Measurements from ENCODE around the gene LBR. TPM values are rescaled to one million over a fixed set of nuclear protein-coding genes. Genes with fewer than 3 reads are reported as not detected.

The LBR gene
- total and polyA plus RNA-seq, 11 donors: 4.3 to 37.8 (median 8.2) TPM

GRCh38 chr1:225415307-225415706, 12.5 kb downstream of the LBR start:
- TF ChIP-seq POLR2A (IDR thresholded peaks at IDR 0.05) (no peak), CTCF (IDR thresholded peaks at IDR 0.05) (no peak)
- H3K4me3 ChIP-seq: no peak overlapping the region
- no peaks in the 10 kb centered on the region for H3K27me3 ChIP-seq
- intact Hi-C loops (cut with DNase I): no loop called here
- ATAC-seq: no peak
- DNase-seq: no peak
- peaks cover 0 to 99% (median 94%) of the 10 kb centered on the region in 9 donors for H3K36me3 ChIP-seq
- no peaks in the 10 kb centered on the region for H3K4me1 ChIP-seq
- 96 to 99% (median 98%) methylated on average over 4 of the region's 4 CpGs for WGBS, 4 donors
- H3K9me3 ChIP-seq: no peaks in the 10 kb centered on the region
- H3K27ac ChIP-seq: no peak overlapping the region

- H3K4me3 ChIP-seq: no peak overlapping the region
- H3K9me3 ChIP-seq: no peaks in the 10 kb centered on the region
- no peak for ATAC-seq
- TF ChIP-seq POLR2A (IDR thresholded peaks at IDR 0.05) (no peak), CTCF (IDR thresholded peaks at IDR 0.05) (no peak)
- no peaks in the 10 kb centered on the region for H3K4me1 ChIP-seq
- no peak overlapping the region for H3K27ac ChIP-seq
- 90 to 93% (median 92%) methylated on average over 5 of the region's 5 CpGs for WGBS, 4 donors
- no peak for DNase-seq
- intact Hi-C loops (cut with DNase I): no loop called here
- H3K36me3 ChIP-seq: peaks cover 0 to 100% (median 97%) of the 10 kb centered on the region in 9 donors
- no peaks in the 10 kb centered on the region for H3K27me3 ChIP-seq
These were observed 14.0 kb downstream of the LBR start for GRCh38 chr1:225413708-225414375.

GRCh38 chr1:225412803-225413351, 15.0 kb downstream of the LBR start:
- 87 to 92% (median 91%) methylated on average over 10 of the region's 10 CpGs for WGBS, 4 donors
- ATAC-seq (no peak), DNase-seq (no peak)
- intact Hi-C loops (cut with DNase I): no loop called here
- H3K4me1 ChIP-seq: no peaks in the 10 kb centered on the region
- H3K9me3 ChIP-seq: no peaks in the 10 kb centered on the region
- H3K36me3 ChIP-seq: peaks cover 0 to 100% (median 87%) of the 10 kb centered on the region in 9 donors
- no peaks in the 10 kb centered on the region for H3K27me3 ChIP-seq
- no peak overlapping the region for H3K27ac ChIP-seq
- H3K4me3 ChIP-seq: no peak overlapping the region
- TF ChIP-seq POLR2A (IDR thresholded peaks at IDR 0.05): no peak
- TF ChIP-seq CTCF (IDR thresholded peaks at IDR 0.05): no peak

- H3K4me3 ChIP-seq: no peak overlapping the region
- peaks cover 0 to 100% (median 87%) of the 10 kb centered on the region in 9 donors for H3K36me3 ChIP-seq
- ATAC-seq (no peak), DNase-seq (no peak)
- H3K27ac ChIP-seq: no peak overlapping the region
- intact Hi-C loops (cut with DNase I): no loop called here
- WGBS, 4 donors: 89 to 95% (median 95%) methylated on average over 10 of the region's 10 CpGs
- no peaks in the 10 kb centered on the region for H3K4me1 ChIP-seq
- no peaks in the 10 kb centered on the region for H3K27me3 ChIP-seq
- no peaks in the 10 kb centered on the region for H3K9me3 ChIP-seq
- no peak for TF ChIP-seq POLR2A (IDR thresholded peaks at IDR 0.05)
- no peak for TF ChIP-seq CTCF (IDR thresholded peaks at IDR 0.05)
These were observed 15.5 kb downstream of the LBR start for GRCh38 chr1:225412321-225412720.

All from heart left ventricle (tissue), 16 donors.